ENCODE results near the gene VAPA.

The VAPA gene

DNA sequence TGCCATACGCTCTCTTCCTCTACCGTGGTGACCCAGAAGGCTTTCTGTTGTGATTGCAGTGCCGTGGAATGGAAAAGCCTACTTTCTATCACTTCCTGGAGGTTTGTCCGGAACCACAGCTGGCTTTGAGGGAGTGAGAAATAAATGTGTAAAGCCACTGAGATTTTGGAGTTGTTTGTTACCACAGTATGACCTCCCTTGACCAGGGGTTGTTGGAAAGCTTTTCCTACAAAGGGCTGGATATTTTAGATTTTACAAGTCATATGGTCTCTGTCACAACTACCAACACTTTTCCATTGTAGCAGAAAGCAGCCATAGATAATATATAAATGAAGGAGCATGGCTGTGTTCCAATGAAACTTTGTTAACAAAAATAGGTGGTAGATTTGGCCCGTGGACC is 70.3 kb downstream of the VAPA start:
- DNase-seq, result no peak

DNA sequence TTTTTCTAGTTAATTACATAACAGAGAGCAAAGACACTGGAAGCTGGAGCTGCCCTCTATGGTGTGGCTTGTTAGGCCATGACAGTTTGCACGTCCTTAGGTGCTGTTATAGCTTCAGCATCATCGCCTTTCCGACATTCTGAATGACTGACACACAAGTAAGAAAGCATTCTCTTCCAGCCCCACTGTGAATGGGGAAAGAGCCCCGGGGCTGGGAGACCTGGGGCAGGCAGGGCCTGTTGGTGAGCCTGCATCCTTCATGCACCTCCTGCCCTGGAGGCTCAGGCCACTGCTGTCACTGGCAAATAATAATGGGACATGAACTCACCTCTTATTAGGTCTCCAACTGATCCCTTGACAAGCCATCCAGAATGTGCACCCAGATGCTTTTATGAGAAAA is 71.8 kb downstream of the VAPA start:
- DNase-seq, result no peak

DNA sequence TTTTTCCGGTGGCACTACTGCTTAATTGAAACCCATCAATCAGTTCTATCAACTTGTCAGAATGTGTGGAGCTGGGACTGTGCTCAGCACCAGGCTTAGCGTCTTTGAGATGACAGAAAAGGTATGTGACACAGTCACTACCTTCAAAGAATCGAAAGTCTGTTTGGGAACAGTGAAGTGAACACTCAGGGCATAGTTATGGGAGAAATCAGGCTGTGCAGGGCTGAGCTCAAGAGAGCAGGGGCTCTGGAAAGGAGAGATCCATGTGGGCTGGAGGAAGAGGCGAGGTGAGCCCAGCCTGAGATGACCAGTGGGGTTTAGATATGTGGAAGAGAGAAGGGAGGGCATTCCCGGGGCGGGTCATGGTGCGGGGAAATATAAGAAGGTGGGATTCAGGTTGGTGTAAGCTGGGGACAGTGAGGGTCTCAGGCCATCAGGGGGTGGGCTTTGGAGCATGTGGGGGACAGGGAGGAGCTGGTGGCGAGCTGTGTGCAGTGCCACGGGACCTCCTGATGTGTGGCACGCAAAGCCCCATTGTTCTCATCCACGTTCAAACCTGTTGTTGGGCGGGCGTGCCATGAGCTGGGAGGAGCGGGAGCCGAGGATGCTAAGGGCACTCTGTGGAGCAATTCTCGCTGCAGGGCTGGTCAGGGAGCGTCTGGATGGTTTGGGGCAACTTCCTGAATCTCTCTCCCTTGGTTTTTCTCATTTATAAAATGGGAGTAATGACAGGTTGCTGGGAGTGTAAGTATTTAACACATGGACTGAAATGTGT is 72.5 kb downstream of the VAPA start:
- DNase-seq, result no peak

DNA sequence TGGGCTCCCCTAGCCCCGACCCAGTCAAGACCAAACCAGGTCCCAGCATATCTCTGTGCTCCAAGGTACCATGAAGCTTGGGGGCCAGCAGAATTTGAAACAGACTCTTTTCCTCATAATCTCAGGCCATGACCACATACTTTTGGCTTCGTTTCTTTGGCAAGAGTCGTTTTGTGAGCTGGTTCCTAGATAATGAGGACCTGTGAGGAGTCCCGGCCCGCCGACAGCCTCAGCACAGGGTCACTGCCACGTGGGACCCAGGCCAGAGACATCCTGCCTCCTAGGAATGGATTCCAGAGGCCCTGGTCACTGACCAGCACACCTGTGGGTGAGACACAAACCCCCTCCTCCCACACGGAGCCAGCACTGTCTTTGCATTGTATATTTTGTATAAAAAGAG is 73.5 kb downstream of the VAPA start:
- no peak for DNase-seq

DNA sequence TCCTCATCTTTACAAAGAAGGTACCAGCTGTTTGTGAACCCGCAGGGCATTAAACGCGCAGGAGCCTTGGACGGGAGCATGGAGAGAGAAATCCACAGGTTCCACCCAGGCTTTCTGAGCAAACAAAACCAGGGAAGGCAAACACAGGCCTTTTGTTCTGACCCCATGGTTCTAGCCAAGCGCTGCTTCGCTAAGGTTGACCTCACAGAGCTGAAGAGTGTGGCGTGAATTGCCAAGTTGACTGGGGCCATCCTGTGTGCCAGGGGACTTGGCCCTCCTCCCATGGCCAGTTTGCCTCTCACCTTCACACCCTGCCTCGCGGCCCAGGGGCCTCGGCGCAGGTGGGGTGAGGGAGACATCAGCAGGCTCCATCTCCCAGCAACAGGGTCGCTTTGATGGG is 74.1 kb downstream of the VAPA start:
- DNase-seq, result no peak

DNA sequence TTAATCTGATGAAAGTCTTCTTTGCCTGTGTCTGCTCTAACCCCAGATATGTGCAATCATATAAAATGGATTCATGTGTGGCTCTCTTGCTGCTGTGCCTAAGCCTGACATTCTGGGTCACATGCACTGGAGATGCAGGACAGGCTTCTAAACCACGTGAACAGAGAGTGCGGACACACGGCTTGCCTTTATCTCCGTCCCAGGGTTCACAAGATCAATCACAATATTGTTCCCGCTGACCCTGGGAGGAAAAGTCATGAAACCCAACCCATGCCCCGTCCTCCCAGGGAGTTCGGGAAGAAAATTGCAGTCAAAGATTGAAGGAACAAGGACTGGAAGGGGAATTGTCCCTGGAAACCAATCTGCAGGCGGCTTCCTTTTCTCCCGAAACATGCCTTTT is 74.8 kb downstream of the VAPA start:
- DNase-seq, result no peak

DNA sequence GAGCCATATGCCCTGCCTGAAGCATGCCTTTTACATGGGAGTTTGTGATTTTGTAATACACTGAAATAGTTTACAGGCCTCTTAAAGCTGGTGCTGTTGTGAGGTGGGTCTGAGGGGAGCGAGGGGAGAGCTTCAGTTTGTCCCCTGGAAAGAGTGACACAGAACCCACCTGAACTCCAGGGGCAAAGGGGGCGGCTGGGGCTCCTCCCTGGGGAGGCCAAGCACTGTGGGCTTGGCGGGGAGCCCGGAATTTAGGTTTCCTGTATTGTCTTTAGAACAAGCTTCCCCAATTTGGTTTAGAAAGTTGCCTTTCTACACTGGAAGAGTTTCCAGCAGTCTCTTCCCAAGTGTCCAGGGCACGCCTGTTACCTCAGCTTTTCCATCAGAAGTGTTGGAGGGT is 75.7 kb downstream of the VAPA start:
- no peak for DNase-seq

DNA sequence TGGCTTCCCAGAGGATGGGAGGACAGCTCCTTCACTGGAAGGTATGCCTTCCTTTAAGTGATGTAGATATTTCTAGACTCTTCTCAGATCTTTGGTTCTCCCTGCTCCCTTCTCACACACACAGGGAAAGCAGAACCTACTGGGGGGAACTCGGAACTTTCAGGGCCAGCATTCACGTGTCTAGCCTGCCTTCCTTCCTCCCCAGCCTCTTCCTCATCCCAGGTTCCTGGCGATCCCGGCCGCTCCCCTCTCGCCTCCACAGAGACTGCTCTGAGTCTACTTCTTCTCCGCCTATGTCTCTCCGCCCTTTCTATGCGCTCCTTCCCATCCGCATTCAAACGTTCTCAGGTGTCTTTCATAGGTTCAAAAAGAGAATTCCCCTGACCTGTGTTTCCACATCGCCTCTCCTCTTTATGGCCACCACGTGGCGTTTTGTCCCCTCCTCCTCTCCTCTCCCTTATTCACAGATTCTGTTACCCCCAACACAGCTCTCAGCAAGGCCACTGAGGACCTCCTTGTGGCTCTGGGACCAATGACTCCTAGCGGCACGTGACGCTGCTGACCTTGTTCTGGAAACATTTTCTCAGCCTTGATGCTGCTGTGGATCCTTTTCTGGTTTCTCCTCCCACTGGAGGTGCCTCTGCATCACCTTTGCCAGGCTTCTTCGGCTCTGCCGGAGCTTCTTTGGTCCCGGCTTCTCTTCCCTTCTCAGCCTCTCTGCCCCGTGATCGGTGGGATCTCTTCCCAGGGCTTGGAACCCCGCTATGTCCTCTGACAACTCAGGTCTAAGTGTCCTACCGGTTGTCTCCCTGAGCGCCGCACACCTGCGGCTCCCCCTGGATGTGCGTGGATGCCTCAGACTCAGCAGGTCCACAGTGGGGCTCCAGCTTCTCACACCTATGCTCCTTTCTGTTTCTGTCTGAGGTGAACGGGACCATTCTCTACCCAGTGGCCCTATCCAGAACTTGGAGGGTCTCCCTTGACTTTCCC is 77.5 kb downstream of the VAPA start:
- DNase-seq, result no peak

DNA sequence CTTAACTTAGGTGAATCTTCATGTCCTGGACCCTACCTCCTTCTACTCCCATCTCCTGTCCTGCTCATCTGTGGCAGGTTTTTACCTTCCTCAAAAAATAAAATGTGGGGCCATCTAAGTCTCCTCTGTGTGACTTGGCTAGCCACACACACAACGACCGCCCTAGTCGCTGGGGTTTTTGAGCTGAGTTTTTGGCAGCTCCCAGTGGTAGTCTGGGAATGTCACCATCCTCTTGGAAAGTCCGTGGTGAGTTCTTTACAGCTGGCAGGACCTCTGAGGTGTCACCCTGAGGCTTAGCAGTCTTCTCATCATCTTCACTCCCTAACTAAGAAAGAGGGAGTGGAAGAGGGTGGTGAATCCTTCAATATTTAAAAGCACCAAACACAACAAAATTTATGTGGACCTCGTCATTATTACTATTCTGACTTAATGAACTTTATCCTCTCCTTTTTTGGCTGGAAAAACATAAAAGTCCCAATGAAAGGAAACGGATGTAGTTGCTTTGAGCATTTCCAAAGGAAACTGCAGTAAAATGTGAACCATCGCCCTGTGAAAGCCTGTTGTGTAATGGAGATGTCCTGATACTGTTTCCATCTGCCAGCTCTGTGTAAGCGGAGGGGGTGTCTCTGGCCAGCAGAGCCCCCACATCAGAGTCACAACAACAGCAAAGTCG is 78.6 kb downstream of the VAPA start:
- DNase-seq, result no peak

DNA sequence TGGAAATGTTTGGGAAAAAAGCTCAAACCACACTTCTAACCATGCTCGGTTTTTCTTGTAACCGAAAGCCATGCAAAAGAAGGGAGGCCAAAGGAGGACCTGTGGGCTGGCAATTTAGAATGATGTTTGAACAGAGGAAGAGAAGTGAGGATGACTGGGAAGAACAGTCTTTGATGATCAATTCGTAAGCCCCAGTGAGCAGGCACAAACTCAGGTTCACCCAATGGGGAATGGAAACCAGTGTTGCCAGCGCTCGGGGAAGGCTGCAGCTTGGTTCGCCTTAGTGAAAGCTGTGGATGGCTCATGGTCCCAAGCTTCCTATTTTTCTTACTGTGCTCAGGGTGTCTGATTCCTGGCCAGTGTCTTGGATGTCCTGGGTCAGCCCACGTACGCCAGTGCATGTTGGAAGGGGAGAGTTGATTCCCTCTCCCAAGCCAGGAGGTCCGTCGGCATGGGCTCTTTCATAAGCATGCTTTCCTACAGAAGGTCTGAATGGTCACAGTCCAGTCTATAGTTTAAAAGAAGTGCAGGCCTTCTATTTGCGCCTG is 79.2 kb downstream of the VAPA start:
- DNase-seq, result no peak

DNA sequence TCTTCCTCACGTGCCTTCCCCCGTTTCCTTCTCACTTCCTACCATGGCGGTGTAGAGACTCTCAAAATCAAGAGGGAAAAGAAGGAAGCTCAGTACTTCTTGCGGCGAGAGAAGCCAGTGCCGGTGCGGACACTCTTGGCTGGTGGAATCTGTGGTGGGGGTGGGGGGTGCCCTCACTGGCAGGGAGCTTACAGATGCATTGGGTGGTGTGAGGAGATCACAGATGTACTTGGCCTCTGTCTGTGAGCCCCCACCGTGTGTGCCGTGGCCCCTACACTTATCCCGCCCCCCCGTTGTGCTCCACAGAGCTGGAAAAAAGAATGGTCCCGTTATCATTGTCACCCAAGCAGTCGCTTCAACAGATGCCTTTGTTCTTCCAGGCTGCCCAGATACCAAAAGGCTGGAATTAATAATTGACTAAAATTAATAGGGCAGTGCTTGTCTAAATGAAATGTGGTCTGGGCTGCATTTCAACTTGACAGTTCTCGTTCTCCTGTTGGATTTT is 79.8 kb downstream of the VAPA start:
- no peak for DNase-seq

DNA sequence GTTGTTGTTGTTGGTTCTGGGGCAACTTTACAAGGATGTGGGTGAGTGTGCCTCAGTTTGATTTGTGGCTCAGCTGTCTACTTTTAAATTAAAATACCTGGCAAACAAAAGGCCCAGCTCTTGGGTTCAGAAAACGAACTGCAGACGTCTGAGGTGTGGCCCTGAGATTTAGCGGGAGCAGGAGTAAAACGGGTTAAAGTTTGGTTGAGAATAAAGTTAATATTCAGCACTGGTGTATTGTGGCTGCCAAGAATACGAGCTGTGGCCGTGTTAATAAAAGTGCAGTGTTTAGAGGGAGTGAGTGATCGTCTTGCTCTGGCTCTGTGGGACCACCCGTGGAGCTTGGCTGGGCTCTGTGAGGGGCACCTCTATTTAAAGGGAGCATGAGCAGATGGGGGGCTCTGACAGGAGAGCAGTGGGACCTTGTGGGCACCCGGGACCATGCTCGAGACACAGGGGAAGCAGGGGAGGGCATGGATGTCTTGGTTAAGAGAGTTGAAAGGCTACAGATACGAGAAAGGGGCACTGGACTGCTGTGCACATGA is 80.3 kb downstream of the VAPA start:
- no peak for DNase-seq

DNA sequence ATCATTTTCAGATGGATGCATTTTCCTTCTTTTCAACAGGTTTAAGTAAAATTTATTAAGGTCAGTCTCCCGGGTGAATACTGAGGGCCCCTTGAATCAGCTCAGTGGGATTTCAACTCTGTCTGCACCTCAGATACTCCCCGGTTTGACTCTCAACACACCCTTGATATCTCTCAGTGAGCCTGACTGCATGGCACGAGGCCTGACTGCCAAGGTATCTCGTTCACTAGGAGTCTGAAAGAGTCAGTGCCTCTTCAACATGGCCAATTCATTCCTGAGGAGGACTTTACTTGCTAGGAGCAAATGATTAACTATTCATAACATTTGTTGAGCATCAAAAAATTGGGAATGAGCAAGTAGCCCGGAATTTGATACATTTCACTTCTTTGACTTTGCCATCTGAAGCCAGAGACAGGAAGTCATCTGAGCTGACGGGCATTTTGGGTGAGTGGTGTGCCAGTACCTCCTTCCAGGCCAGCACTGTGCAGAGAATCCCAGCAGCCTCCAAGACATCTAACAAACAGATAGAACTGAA is 81.0 kb downstream of the VAPA start:
- no peak for DNase-seq

DNA sequence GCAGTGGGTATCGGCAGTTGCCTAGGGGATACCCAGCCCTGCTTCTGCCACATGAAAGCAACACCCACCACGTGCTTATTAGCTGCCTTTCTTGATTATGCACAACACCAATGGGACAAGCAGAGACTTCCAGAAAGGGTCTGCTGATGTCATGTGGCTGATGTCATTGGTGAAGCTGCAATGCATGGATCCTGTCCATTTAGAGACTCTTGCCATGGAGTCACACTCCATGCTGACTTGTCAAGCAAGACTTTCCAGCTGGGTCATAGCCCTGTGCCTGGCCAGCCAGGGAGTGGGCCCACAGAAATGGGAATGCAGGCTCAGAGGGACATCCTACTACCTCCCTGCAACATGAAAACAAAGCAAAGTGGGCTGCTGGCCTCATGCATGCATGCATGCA is 81.8 kb downstream of the VAPA start:
- DNase-seq, result no peak

DNA sequence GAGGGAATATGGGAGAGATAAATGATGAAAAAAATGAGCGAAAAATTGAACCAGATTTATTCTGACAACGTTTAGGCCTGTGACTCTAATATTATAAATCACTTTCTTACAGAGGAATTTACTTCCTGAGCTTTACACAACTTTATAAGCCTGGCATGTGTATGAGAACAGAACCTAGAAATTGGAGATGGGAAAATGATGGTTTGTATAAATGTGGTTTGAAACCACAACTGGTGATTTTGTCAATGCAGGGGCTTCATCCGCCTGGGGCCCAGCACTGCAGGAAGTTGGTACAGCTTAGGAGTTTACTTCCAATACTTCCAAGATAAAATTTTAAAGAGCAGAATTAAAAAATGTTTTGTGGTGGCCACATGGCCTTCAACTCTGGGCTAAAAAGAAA is 82.3 kb downstream of the VAPA start:
- DNase-seq, result no peak

DNA sequence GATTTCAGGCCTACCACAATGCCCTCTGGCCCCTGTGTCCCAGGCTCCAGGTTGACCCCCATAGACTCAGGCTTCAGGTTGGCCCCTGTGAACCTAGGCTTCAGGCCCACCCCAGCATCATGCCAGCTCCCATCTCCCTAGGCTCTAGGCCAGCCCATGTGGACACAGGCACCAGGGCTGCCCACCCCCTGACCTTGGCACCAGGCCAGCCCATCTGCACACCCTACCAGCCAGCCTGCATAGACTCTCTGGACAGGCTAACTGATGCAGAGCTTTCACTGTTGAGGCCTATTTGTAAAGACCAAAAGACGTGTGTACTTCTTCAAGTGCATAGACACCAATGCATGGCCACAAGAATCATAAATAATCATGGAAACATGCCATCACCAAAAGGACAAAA is 83.9 kb downstream of the VAPA start:
- DNase-seq, result no peak

DNA sequence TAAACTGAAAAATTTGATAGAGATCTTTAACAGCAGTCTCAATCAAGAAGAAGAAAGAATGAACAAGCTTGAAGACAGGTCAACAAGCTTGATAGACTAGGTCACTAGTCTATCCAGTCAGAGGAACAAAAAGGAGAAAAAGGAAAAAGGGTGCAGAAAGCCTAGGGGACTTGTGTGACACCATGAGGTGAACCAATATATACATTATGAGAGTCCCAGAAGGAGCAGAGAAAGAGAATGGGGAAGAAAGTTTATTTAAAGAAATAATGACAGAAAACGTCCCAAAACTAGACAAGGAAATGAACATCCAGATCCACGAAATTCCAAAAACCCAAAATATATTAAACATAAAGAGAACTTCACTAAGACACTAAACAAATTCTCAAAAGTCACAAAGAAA is 84.5 kb downstream of the VAPA start:
- DNase-seq, result no peak

DNA sequence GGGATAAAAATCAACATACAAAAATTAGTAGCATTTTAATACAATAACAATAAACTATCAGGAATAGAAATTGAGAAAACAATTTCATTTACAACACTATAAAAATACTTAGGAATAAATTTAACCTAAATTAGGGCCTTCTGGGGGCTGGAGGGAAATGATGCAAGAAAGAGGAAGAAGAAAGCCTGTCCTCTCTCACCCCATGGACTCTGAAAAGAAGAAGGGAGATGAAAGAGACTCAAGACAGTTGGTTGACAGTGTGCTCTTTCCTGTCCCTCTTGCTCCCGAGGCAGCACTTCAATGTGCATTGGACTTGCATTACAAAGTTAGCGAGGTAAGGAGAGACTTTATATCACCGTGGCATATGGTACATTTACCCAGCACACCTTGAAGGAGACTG is 88.5 kb downstream of the VAPA start:
- DNase-seq, result no peak

DNA sequence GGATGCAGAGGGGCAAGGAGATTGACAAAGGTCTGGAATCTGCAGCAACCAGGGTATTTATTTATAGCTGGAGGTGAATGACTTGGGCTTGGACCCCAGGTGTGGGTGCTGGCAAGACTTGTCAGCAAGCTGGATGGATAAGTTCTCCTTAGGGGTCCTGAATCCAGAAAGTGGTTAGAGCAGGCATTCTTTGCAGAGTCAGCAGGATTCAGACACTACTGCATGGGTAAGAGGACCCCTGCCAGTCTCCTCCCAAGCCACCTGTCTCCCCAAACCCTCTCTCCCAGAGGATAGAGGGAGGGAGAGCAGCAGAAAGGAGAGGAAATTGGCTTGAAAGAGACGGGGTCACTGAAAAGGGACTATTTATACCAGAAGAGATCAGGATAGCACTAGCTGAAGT is 89.5 kb downstream of the VAPA start:
- no peak for DNase-seq

DNA sequence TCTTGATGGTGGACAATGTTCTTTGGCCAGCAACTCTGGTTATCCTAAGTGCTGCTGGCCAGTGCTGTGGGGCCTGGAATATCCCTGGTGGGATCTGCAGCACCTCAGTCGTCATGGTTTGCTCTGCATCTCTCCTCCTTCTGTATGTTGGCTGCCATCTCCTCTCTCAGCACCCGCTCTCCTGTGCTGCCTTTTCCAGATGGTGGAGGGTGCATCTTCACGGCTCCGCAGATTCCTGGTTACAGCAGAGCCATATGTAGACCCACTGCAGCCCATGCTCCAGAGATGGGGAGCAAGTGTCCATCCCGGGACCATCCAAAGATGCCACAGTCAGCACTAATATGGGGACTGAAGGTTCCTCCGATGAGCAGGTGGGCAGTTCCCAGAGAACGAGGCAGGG is 90.0 kb downstream of the VAPA start:
- no peak for DNase-seq

DNA sequence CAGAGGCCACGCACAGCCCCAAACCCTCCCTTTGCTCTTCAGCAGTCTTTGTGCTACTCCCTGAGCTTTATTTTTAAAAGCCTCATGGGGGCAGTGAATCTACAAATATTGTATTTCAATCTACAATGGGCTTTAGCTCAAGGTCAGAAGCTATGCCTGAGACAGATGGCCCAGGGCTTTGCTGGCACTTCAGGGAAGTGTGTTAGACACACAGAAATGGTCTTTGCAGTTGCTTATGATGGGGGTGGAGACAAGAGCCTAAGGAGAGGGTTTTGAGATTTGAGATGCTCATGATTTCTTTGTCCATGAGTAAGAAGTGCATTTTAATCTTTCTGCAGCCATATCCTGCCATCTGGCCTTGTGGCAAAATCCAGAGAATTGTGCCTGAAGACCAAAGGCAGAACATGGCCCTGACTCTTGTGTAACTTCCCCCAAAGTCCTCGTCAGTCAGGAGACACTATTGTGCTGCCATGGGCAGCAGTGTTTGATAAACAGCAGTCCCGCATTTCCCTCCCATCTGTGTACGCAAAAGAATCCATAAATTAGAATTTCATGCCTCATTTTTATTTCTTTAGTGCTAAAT is 92.6 kb downstream of the VAPA start:
- no peak for DNase-seq

DNA sequence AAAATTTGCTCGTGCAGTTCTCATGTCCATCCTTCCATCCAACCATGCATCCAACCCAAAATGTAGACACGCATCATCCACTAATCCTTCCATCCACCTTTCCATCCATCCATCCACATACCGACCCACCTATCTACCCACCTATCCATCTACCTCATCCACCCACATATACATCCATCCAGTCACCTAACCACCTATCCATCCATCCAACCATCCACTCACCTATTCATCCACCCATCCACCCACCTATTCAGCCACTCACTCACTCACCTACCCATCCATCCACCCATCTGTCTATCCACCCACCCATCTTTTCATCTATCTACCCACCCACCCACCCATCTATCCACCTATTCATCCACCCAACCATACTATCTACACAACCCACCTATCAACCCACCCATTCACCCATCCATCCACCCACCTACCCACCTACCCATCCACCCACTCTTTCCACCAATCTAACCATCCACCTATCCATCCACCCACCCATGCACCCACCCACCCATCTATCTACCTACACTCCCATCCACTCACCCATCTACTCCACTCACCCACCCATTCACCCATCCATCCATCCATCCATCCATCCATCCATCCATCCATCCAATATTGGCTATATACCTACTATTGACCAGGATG is 94.3 kb downstream of the VAPA start:
- DNase-seq, result no peak

All from T1000 (cell line).